OCI-LY3 (cell line): ENCODE measurements around the gene SLC12A8.

Experiments
- H2AFZ ChIP-seq: fragments of 200-600, 300-600 bp; shearing (Covaris generic); 2 replicates; pipeline ENCODE4 v1.6.0; 2014; ENCODE audit warnings: antibody characterized with exemption, low read depth, low read length
- H3K27ac ChIP-seq: fragments of 200-600, 300-600 bp; sonication (generic); 2 replicates; pipeline ENCODE4 v1.5.1; 2014; ENCODE audit warnings: mild to moderate bottlenecking, low read length, moderate library complexity, mixed read lengths
- H3K27me3 ChIP-seq: fragments of 200-600, 300-600 bp; sonication (generic); 2 replicates; pipeline ENCODE4 v1.6.1; 2014; ENCODE audit warnings: low read depth, low read length, mixed read lengths
- H3K36me3 ChIP-seq: fragments of 200-600, 300-600 bp; sonication (generic); replicated peaks from 2 replicates; pipeline ENCODE3; 2014; ENCODE audit warnings: low read depth, low read length, mixed read lengths
- H3K4me1 ChIP-seq: fragments of 300-600, 200-600 bp; sonication (generic); 2 replicates; pipeline ENCODE4 v1.6.1; 2014; ENCODE audit warnings: low read length, mixed read lengths
- H3K4me2 ChIP-seq: fragments of 200-600, 300-600 bp; sonication (generic); 2 replicates; pipeline ENCODE4 v1.6.1; 2014; ENCODE audit warnings: low read length, mixed read lengths
- H3K4me3 ChIP-seq: fragments of 300-600, 200-600 bp; sonication (generic); 2 replicates; pipeline ENCODE4 v1.5.1; 2014; ENCODE audit warnings: antibody characterized with exemption, mild to moderate bottlenecking, low read length, moderate library complexity
- H3K79me2 ChIP-seq: fragments of 300-600, 200-600 bp; shearing (Covaris generic); 2 replicates; pipeline ENCODE4 v1.6.1; 2014; ENCODE audit warnings: mild to moderate bottlenecking, low read length, mixed read lengths
- H3K9ac ChIP-seq: fragments of 300-600, 200-600 bp; shearing (Covaris generic); 2 replicates; pipeline ENCODE4 v1.6.0; 2014; ENCODE audit warnings: mild to moderate bottlenecking, low read length, moderate library complexity
- H3K9me3 ChIP-seq: fragments of 200-600, 300-600 bp; shearing (Covaris generic); 2 replicates; pipeline ENCODE4 v1.6.1; 2014; ENCODE audit warnings: low read length, mixed read lengths; ENCODE audit not compliant: insufficient read depth
- H4K20me1 ChIP-seq: fragments of 200-600, 300-600 bp; sonication (generic); 2 replicates; pipeline ENCODE4 v1.6.1; 2016; ENCODE audit warnings: low read length, mixed read lengths; ENCODE audit not compliant: insufficient read depth
- CTCF ChIP-seq: fragments of 200-600, 300-600 bp; sonication (generic); IDR thresholded peaks from 2 replicates; pipeline ENCODE4 v1.5.1; 2014; ENCODE audit warnings: antibody characterized with exemption, low read length, low read depth
- EZH2phosphoT487 ChIP-seq: fragments of 200-600 bp; shearing (Covaris generic); IDR thresholded peaks from 2 replicates; pipeline ENCODE4 v1.6.1; 2018; ENCODE audit warnings: antibody characterized with exemption, mixed run types, low read depth

The SLC12A8 gene

GRCh38 chr3:125168711-125169393 is 43.7 kb downstream of the SLC12A8 start:
- Histone ChIP-seq H3K4me2 (no peak overlapping the region), H3K27ac (no peak overlapping the region), H3K36me3 (no peaks in the 10 kb centered on the region), H3K79me2 (no peaks in the 10 kb centered on the region), H3K9me3 (no peaks in the 10 kb centered on the region), H3K27me3 (peaks cover 10% of the 10 kb centered on the region; the same call in 1 of the 2 replicates), H3K9ac (no peak overlapping the region), H4K20me1 (no peaks in the 10 kb centered on the region), H3K4me3 (no peak overlapping the region), H3K4me1 (peaks cover 8% of the 10 kb centered on the region), H2AFZ (no peak overlapping the region)
- TF ChIP-seq CTCF: no peak
- no peak for TF ChIP-seq EZH2phosphoT487

- H3K4me2 ChIP-seq: no peak overlapping the region
- H3K27me3 ChIP-seq: peaks cover 10% of the 10 kb centered on the region; the same call in 1 of the 2 replicates
- no peaks in the 10 kb centered on the region for H3K36me3 ChIP-seq
- no peak overlapping the region for H3K9ac ChIP-seq
- H3K27ac ChIP-seq: no peak overlapping the region
- H2AFZ ChIP-seq: no peak overlapping the region
- no peaks in the 10 kb centered on the region for H4K20me1 ChIP-seq
- no peak for TF ChIP-seq EZH2phosphoT487
- TF ChIP-seq CTCF: no peak
- H3K79me2 ChIP-seq: no peaks in the 10 kb centered on the region
- no peak overlapping the region for H3K4me3 ChIP-seq
- peaks cover 12% of the 10 kb centered on the region for H3K4me1 ChIP-seq
- H3K9me3 ChIP-seq: no peaks in the 10 kb centered on the region
Observed at GRCh38 chr3:125166599-125167136, 45.9 kb downstream of the SLC12A8 start.

- no peak overlapping the region for H3K4me3 ChIP-seq
- H3K4me1 ChIP-seq: peaks cover 12% of the 10 kb centered on the region
- peaks cover 13% of the 10 kb centered on the region for H3K27me3 ChIP-seq
- H3K9me3 ChIP-seq: no peaks in the 10 kb centered on the region
- H4K20me1 ChIP-seq: no peaks in the 10 kb centered on the region
- H3K9ac ChIP-seq: no peak overlapping the region
- H3K27ac ChIP-seq: no peak overlapping the region
- no peak overlapping the region for H3K4me2 ChIP-seq
- H3K79me2 ChIP-seq: no peaks in the 10 kb centered on the region
- H2AFZ ChIP-seq: no peak overlapping the region
- no peaks in the 10 kb centered on the region for H3K36me3 ChIP-seq
- no peak for TF ChIP-seq EZH2phosphoT487
- no peak for TF ChIP-seq CTCF
Observed at GRCh38 chr3:125165948-125166553, 46.5 kb downstream of the SLC12A8 start.

- no peak overlapping the region for H3K27ac ChIP-seq
- H3K4me2 ChIP-seq: no peak overlapping the region
- TF ChIP-seq EZH2phosphoT487: no peak
- TF ChIP-seq CTCF: peak; percentile 44
- peaks cover 12% of the 10 kb centered on the region for H3K4me1 ChIP-seq
- no peaks in the 10 kb centered on the region for H3K36me3 ChIP-seq
- peaks cover 16% of the 10 kb centered on the region for H3K27me3 ChIP-seq
- H2AFZ ChIP-seq: no peak overlapping the region
- H4K20me1 ChIP-seq: no peaks in the 10 kb centered on the region
- H3K9me3 ChIP-seq: no peaks in the 10 kb centered on the region
- H3K9ac ChIP-seq: no peak overlapping the region
- H3K4me3 ChIP-seq: no peak overlapping the region
- no peaks in the 10 kb centered on the region for H3K79me2 ChIP-seq
Observed at GRCh38 chr3:125165189-125165947, 47.2 kb downstream of the SLC12A8 start.
